AG08395 (cell line): Measurements from ENCODE around the gene FERMT1.
A peak's percentile ranks its signal among the peaks of the same experiment; 100 is the strongest.

ENCODE experiments used
- DNase-seq: peaks from one replicate; pipeline ENCODE4 v3.0.0; 2012; ENCODE audit warnings: mixed read lengths, low spot score

FERMT1 gene, protein sequence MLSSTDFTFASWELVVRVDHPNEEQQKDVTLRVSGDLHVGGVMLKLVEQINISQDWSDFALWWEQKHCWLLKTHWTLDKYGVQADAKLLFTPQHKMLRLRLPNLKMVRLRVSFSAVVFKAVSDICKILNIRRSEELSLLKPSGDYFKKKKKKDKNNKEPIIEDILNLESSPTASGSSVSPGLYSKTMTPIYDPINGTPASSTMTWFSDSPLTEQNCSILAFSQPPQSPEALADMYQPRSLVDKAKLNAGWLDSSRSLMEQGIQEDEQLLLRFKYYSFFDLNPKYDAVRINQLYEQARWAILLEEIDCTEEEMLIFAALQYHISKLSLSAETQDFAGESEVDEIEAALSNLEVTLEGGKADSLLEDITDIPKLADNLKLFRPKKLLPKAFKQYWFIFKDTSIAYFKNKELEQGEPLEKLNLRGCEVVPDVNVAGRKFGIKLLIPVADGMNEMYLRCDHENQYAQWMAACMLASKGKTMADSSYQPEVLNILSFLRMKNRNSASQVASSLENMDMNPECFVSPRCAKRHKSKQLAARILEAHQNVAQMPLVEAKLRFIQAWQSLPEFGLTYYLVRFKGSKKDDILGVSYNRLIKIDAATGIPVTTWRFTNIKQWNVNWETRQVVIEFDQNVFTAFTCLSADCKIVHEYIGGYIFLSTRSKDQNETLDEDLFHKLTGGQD

DNA sequence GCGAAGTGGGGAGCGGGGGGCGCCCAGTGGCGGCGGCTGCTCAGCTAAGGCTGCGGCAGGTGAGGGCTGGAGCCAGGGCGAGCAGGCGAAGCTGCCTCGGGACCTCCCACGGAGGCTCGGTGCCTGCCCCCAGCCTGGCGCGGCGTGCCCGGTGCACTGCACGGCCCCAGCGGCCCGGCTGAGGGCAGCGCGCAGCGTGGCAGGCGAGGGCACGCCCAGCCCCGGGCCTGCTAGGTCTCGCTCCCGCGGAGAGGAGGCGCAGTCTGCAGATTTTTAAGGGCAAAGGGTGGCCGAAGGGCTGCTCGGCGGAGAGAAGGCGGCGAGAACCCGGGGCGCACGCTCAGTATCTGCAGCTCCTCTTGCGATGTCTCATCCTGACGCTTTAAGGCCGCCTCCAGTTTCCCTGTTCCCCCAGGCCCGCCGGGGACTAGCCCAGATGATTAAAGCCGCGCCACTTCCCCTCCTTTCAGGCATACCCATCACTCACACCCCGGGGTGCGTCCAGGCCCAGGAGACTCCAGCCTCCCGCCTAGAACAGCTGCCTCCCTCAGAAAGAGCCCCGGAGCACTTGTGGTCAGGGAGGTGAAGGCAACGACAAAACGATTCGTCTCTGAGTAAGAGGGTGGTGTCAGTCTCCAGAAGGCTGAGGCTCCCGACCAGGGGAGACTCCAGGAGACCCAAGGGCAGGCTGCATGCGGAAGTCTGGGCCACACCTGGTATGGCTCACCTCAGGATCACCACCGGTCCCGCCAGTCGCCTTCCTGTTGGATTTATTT, at the start of gene FERMT1:
Gene FERMT1, minus strand, starts transcription at position 158 of the 776 bp plus-strand sequence. CDS start 3,476 bp downstream, outside the sequence.
- peak; percentile 75 for DNase-seq

DNA sequence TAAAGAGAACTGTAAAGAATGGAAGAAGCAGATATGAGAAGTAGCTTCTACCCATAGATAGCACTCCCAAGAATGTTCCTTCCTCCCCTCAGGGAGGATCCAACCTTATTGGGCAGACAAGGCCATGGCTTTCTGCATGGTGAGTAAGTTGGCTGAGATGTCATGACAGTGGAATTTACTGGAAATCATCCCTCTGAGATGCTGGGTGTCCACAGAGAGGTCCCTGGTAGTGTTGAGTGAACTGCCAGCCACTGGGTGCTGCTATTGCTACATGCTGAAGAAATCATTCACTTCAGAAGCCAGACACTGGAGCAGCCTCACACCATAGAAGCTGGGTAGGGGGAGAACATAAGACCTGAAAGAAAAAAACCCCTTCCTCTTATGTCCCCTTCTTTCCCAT, 46.4 kb upstream of the FERMT1 start:
- peak; percentile 3 for DNase-seq

DNA sequence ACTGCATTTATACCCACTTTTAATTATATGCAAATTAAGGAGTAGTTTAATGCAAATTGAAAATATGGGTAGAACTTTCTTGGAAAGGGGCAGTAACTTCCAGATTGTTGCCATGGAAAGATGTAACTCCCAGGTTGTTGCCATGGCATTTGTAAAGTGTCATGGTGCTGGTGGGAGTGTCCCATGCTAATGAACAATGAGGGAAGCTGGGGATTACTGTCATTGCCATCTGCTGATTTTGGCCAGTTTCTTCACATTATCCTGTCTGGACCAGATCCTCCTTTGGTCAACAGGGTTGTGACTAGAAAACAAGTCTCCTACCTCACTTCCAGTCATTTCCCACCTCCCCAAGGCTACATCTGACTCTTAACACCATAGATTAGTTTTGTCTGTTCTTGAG, 45.4 kb upstream of the FERMT1 start:
- DNase-seq = no peak

DNA sequence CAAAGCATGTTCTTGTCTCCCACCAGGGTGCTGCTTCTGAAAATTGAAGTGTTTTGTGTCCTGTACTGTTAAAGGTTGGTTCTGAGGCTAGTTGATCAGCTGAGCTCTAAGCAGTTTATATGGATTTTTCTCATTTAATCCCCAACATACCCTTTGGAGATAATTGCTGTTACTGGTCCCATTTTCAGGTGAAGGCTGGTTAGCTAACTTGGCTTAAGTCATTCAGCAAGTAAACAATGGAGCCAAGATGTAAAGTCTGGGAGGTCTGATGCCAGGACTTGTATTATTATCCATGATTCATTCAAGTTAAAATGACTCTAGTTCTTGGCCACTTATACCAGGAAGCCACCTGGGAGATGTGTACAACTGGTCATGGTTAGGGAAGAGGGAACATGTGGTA, 42.5 kb upstream of the FERMT1 start:
- no peak for DNase-seq

DNA sequence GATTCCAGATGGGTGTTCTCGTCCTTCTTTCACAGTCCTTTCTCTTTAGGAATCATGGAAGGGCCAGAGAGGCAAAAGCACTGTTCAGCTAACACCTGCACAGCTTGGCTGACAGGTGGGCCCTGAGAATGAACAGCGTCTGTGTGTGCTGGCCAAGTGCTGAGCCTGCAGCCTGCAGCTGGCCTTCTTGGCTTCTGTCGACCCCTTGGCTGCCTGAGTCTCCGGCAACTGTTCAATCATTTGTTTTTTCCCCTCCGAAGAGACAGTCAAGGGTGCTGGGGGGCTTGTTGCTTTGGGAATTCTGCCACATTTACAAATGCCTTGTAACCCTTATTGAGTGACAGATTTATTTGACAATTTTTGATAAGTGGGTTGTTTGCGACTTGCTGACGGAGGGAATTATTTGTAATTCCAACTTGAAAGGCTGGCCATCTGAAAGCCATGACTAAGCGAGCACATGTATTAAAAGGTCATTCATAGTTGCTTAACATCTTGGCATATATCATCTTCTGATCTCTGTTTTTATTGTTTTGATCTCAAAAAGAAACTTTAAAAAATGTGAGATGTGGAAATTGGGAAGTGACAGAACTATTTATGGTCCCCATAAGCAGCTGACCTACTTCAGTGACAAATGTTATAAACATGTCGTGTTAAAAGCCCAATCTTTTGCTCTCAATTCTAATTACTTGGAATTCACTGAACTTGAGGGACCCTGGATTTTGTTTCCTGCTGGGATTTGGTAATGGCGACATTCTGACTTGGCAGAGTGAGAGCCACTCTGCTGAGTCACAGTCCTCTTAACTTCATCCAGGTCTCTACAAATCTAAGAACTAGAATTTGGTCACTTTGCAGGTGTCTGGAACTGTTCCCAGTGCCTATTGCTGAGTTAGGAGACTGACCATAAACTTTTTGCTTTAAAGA, 41.9 kb upstream of the FERMT1 start:
- DNase-seq = no peak

DNA sequence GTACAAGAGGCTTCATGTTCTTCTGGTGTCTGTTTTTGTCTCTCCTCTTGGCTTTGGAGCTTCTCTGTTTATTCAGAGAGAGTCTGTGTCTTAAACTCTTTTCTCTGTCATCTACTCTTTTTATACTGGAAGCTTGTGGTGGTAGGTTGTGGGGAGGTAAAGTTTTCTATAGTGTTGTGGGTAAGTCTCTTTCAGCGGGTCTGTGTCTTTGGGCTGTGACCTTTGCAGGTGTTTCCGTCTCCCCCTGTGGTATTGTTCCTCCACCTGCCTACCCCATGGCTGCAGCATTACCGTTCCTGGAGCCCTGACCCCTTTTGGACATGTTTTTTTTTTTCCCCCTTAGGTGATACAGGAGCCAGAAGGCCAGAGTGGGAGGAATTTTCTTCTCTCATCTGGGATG, 37.9 kb upstream of the FERMT1 start:
- no peak for DNase-seq

DNA sequence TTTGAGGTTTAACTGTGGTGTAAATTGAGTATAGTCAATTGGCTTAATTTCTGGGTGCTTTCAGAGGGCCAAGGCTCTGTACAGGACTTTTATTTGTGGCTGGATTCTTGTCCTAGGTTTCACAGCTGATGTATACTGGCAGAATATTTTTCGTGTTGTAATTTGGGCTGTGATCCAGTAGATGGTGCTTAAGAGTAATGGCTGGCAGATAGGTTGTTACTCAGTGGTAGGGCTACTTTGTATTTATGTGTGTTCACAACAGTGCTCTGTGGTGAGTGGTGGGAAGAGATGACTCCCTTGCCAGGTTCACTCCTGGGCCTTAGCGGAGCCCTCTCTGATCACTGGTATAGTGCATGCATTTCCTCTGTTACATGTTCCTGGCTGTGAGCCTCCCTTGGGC, 34.5 kb upstream of the FERMT1 start:
- no peak for DNase-seq

DNA sequence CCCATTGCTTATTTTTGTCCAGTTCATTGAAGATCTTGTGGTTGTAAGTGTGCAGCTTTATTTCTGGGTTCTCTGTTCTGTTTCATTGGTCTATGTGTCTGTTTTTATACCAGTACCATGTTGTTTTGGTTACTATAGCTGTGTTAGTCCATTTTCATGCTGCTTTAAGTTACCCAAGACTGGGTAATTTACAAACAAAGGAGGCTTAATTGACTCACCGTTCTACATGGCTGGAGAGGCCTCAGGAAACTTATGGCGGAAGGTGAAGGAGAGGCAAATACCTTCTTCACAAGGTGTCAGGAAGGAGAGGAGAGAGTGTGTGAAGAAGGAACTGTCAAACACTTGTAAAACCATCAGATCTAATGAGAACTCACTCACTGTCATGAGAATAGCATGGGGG, 29.9 kb upstream of the FERMT1 start:
- DNase-seq = no peak

DNA sequence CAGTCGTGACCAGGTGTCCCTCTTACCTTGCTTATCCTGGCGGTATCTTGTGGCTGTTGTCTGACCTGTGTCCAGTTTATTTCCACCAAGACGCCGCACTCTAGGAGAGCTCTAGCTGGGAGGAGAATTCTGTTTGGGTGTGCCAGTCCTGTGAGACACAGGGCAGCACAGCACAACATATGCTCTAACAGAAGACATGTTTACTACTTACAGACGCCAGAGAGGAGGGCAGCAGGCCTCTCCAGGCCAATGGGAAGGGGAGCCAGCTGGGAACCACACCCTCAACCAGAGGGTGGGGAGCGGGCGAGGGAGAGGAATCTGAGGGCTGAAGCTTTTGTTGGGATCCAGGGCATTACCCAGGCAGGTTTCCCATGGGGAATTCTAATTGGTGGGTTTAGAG, 25.2 kb upstream of the FERMT1 start:
- DNase-seq = no peak

DNA sequence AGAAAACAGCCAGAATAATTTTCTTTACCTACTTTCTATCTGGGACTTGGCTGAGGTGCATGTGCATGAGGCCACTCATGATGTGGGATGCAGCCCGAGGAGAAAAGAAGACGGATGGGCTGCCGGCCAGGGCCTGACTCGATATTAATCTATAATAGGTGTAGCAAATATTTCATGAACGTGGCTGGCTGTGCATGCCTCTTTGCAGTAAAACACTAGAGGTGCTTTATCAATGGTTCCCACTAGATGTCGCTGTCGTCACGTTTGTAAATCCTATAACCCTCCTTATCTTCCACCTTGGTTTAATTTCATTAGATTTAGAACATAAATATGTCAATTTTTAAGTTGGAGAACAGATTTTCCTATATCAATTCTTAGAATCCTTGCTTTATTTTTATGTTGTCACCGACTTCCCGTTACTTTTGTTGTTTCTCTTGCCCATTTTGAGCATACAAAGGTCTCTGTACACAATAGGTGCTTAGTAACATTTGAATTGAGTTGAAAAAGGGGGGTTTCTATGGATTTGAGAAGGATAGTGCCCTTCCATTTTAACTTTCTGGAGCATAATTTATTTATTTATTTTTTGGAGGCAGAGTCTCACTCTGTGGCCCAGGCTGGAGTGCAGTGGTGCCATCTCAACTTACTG, 19.6 kb upstream of the FERMT1 start:
- DNase-seq = peak; percentile 67

DNA sequence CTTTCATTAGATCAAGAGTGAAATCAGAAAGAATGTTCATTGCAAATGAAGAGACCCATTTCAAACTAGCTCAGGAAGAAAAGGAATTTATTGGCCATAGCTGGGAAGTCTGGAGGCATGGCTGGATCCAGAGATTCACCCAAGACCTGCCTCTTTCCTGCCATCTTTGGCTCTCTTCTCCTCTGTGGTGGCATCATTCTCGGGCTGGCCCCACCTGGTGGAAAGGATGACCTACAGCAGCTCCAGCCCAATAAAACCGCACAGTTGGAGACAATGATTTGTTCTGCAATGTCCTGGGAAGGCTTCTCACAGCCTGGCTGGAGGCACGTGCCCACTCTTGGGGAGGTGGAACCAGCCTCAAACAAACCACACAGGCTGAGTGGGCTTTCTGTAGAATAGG, 18.1 kb upstream of the FERMT1 start:
- no peak for DNase-seq

DNA sequence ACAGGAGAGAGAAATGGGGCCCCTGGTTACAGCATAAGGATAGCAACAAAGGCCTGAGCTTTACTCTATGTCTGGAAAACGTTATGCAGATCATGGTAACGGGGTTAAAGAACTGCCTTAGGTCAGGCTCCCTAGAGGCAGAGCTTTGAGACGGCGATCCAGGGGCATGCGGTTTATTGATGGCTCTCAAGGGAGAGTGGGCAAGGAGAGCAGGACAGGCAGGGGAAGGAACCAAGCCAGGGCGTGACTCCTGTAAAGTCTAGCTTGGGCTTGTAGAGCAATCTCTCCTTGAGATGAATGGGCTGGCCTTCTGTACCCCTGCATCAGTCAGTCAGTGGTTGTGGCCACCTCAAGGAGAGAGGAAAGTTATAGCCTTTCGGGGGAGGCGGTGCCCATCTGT, 12.5 kb upstream of the FERMT1 start:
- DNase-seq = no peak

DNA sequence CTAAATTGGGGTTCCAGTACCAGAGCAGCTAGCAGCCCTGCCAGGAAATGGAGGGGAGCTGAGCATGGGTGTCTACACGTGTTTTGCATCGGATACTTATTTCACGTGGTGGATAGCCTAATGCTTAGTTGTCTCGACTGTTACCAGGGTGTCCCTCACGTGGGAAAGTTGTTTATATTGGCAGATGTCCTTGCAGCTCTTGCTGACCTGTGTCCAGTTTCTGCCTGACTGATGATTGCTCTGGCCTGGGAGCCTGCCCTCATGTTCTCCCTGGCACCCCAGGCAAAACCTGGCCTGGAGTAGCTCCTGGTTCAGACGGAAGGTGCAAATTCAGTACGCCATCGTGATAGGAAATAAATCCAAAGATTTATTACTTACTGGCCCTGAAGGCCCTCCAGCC, 11.8 kb upstream of the FERMT1 start:
- DNase-seq = no peak

DNA sequence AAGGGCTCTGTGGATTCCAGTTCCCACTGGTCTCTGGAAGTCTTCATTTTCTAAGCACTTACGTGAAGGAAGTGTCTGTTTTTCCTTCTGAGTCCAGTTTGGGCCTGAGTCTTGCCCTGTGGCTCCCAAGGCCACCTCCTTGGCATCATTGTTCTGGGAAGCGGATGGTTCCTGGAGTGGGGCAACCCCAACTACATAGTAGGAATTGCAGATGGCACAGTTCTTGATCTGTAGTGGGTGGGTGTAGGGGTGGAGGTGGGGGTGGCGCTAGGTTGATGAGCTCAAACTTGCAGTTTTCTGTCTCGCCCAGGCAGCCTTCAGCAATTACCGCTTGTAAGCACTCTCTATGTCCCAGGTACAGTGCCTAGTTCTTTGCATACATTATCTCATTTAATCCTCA, 7.2 kb upstream of the FERMT1 start:
- DNase-seq = no peak

DNA sequence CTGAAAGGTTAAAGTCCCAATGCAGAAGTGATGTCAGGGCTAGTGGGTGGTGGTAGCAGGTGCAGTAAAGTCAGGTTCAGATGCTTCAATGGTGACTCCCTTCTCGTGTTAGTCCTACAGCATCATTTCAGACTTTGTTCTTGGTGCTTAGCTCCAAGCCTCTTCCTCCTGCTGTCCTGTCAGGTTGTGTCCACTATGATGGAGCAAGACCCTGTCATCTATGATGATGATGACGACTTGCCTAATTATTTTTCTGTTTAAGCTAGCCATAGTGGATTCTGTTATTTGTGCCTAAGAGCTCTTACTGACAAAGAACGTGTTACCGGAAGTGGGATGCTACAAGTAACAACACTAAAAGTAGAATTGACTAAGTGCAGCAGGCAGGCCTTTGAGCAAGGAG, 5.0 kb upstream of the FERMT1 start:
- no peak for DNase-seq

DNA sequence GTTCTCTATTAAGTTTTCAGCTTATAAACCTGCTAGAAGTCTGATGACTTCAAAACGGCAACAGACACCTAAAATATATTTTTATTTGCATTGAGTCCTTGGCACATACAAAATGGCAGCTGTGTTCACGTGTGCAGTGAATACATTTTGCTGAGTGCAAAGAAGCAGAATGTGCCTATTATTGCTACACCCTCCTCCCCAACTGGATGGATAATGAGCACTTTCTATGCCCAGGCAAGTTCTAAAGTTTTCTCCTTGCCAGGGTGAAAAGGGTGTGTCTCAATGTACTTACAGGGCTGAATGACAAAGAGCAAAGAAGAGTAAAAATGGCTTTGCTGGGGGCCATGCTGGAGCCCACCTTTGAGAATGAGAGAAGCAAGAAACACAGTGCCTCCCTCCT, 4.0 kb upstream of the FERMT1 start:
- DNase-seq = no peak

DNA sequence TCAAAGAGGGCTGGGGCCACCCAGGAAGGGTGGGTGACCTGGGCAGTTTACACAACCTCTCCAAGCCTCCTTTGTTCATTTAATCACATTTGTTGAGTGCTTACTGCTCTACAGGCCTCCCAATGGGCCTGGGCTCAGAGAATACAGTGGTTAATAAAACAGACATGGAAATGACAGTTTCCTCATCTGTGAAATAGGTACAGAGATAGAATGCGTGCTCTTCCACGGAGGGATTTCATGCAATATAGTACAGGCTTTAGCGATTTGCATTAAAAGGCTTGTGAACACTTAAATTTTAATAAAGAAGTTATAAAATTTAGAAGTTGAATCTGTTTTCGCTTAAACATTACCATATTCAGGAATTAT, 802 bp upstream of the FERMT1 start:
- DNase-seq = no peak

DNA sequence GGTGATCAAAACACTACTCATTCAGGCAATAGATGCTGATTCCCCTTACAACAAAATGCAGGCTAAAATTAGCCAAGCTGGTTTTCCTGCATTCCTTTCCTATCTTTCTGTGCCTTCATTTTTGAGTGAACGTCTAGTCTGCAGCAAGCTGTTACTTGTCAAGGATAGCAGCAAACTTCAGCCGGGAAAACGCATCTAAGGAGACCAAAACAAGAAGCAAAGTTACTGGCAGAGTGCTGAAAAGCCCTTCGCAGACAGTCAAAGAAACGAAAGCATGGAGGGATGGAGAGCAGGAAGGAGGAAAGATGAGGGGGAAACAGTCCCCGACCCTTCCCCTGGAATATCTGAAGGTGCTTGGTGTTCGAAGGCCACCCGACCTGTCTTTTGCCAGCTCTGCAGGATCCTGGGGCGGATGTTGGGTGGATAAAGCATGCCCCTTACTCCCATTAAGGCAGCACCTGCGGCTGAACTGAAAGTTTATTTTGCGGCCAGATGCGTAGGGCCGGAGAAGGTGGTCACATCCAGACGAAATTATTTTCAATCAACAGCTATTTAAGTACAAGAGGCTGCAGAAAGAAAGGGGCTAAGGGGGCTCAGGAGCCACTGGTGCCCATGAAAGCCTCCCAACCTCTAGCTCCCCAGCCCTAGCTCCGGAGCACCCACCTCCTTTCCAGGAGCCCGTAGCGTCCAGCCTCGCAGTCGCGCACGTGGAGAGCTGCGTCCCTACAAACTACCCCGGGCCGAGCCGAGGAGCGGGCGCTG, 538 bp downstream of the FERMT1 start:
- peak; percentile 9 for DNase-seq

DNA sequence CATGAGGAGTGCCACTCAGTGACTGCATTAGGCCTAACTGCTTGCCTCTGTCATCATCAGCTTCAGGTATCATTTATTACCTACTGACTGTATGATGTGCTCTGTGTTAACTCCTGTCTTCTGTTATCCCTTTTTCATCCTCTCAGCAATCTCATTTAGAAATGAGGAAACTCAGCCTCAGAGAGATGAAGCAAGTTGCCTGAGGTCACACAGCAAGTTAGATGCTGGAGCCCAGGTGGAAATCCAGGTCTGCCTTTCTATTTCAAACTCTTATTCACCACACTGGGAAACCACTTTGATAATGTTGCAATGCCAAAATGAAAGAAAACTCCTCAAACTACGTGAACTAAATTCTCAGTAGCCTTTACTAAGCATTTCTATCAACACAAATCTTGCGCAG, 1.3 kb downstream of the FERMT1 start:
- no peak for DNase-seq

DNA sequence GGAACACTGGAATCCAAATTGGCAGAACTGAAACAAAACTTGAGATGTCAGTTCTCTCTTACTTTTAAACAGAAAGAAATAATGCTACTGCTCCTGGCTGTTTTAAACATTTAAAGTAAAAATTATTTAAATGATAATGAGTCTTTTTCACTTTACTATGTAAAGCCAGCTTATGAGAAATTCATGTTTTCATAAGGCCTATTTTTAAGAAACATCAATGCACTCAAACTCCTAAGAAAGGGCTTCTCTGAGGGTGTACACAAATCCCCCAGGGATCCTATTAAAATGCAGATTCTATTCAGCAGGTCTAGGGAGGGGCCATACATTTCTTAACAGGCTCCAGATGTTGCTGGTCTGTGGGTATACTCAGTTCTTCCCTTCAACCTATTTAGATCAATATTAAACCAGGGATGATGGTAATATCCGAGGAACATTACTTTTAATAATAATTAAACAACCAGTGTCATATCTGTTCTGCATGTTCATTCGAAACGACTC, 2.3 kb downstream of the FERMT1 start:
- no peak for DNase-seq
